Esophagus (tissue), 2 donors: ENCODE results near the gene BCL7C. TPM values are rescaled to one million over a fixed set of nuclear protein-coding genes. Genes with fewer than 3 reads are reported as not detected.
"Not testable (repeated sequence)": the region's sequence is repeated elsewhere in the genome, so short reads cannot be mapped to it uniquely, and the experiment has no call there.

Source experiments
- H3K27ac ChIP-seq, 2 donors: one replicate each; pipeline ENCODE4 v1.5.1; 2013; ENCODE audit warnings: low read depth in 2 of 2, mild to moderate bottlenecking in 2 of 2, inconsistent platforms in 1 of 2, low read length in 1 of 2, moderate library complexity in 1 of 2
- H3K27me3 ChIP-seq, 2 donors: one replicate each; pipeline ENCODE4 v1.6.1; 2013; ENCODE audit warnings: low read length in 2 of 2, control low read depth in 1 of 2, mild to moderate bottlenecking in 1 of 2; ENCODE audit not compliant: insufficient read depth in 2 of 2, control insufficient read depth in 1 of 2
- H3K36me3 ChIP-seq, 2 donors: one replicate each; pipeline ENCODE4 v1.6.1; 2013; ENCODE audit warnings: low read length in 1 of 2; ENCODE audit not compliant: control insufficient read depth in 2 of 2, insufficient read depth in 2 of 2
- H3K4me1 ChIP-seq, 2 donors: one replicate each; pipeline ENCODE4 v1.6.1; 2013; ENCODE audit warnings: low read length in 1 of 2; ENCODE audit not compliant: control insufficient read depth in 2 of 2, insufficient read depth in 2 of 2
- H3K4me3 ChIP-seq, 2 donors: one replicate each; pipeline ENCODE4 v1.5.1; 2013; ENCODE audit warnings: low read length in 2 of 2, mild to moderate bottlenecking in 2 of 2, low read depth in 1 of 2, moderate library complexity in 1 of 2
- H3K9me3 ChIP-seq, 2 donors: one replicate each; pipeline ENCODE4 v1.6.1; 2013; ENCODE audit warnings: mild to moderate bottlenecking in 2 of 2, low read depth in 1 of 2, low read length in 1 of 2, moderate library complexity in 1 of 2; ENCODE audit not compliant: control insufficient read depth in 2 of 2, insufficient read depth in 1 of 2
- WGBS, 2 donors: extraction: QIAGEN DNeasy Blood & Tissue Kit; methylation state at CpG; one replicate each; pipeline ENCODE4 v1.1.7; 2013; 5-methylcytosine and 5-hydroxymethylcytosine counted together
- polyA plus RNA-seq, 2 donors: library from polyadenylated mRNA; stranded (reverse); fragments of 200-250 nt; gene quantifications; one replicate each; pipeline ENCODE4 v1.2.3, GENCODE V29; 2013
- donor health status: healthy with polysubstance abuse.
- donor health status: Bipolar disorder and iron deficiency.

Gene BCL7C
- 10 to 100 TPM; 21.8 to 33.9 TPM for polyA plus RNA-seq

GRCh38 chr16:30893744-30894539, at the start of gene BCL7C:
Gene BCL7C (minus strand): TSS chr16:30894077. CDS start chr16:30893944, 133 bp downstream.
- H3K4me1 ChIP-seq = peaks cover 2 to 24% of the 10 kb centered on the region in 2 donors
- peaks cover 3% of the 10 kb centered on the region in 2 donors for H3K36me3 ChIP-seq
- H3K27ac ChIP-seq = peak within 1 kb of the TSS; percentile 95 to 100
- H3K9me3 ChIP-seq = no peaks in the 10 kb centered on the region
- WGBS, 2 donors = 0 to 1% methylated on average over 55 to 97 of the region's 97 CpGs
- peak within 1 kb of the TSS; percentile 67 to 83 for H3K4me3 ChIP-seq
- no peaks in the 10 kb centered on the region for H3K27me3 ChIP-seq

- Histone ChIP-seq H3K4me1 (peaks cover 4 to 8% of the 10 kb centered on the region in 2 donors), H3K9me3 (no peaks in the 10 kb centered on the region), H3K27ac (peak overlapping the region in 1 of 2 donors; percentile 33), H3K27me3 (no peaks in the 10 kb centered on the region), H3K36me3 (peaks cover 5 to 21% of the 10 kb centered on the region in 2 donors), H3K4me3 (no peak overlapping the region)
- 81% methylated on average over 4 of the region's 4 CpGs for WGBS, 2 donors
These were observed 48.5 kb upstream of the BCL7C start for GRCh38 chr16:30942426-30942806.

- no peaks in the 10 kb centered on the region for H3K27me3 ChIP-seq
- H3K4me1 ChIP-seq = peaks cover 4 to 8% of the 10 kb centered on the region in 2 donors
- H3K9me3 ChIP-seq = no peaks in the 10 kb centered on the region
- H3K36me3 ChIP-seq = peaks cover 5 to 24% of the 10 kb centered on the region in 2 donors
- peak overlapping the region in 1 of 2 donors; percentile 47 for H3K27ac ChIP-seq
- no peak overlapping the region for H3K4me3 ChIP-seq
- 19 to 20% methylated on average over 15 of the region's 15 CpGs for WGBS, 2 donors
These were observed 47.9 kb upstream of the BCL7C start for GRCh38 chr16:30941600-30942425.

GRCh38 chr16:30939571-30939970, 45.7 kb upstream of the BCL7C start:
- not testable (repeated sequence) for H3K4me3 ChIP-seq, H3K27me3 ChIP-seq, H3K9me3 ChIP-seq, H3K4me1 ChIP-seq
- Histone ChIP-seq H3K36me3 (peaks cover 6 to 23% of the 10 kb centered on the region in 2 donors), H3K27ac (peak overlapping the region in 1 of 2 donors; percentile 24)
- 77 to 85% methylated on average over 8 of the region's 8 CpGs for WGBS, 2 donors

- no peaks in the 10 kb centered on the region for H3K27me3 ChIP-seq
- H3K27ac ChIP-seq = peak overlapping the region in 1 of 2 donors; percentile 7
- peaks cover 4 to 8% of the 10 kb centered on the region in 2 donors for H3K4me1 ChIP-seq
- H3K4me3 ChIP-seq = no peak overlapping the region
- 46 to 53% methylated on average over 5 of the region's 5 CpGs for WGBS, 2 donors
- H3K9me3 ChIP-seq = no peaks in the 10 kb centered on the region
- peaks cover 4 to 15% of the 10 kb centered on the region in 2 donors for H3K36me3 ChIP-seq
These were observed 43.8 kb upstream of the BCL7C start for GRCh38 chr16:30937692-30938091.

- Histone ChIP-seq H3K36me3 (peaks cover 15 to 23% of the 10 kb centered on the region in 2 donors), H3K9me3 (no peaks in the 10 kb centered on the region), H3K4me1 (no peaks in the 10 kb centered on the region), H3K27me3 (no peaks in the 10 kb centered on the region), H3K4me3 (no peak overlapping the region), H3K27ac (no peak overlapping the region)
- WGBS, 2 donors = 64 to 65% methylated on average over 12 of the region's 12 CpGs
These were observed 41.1 kb upstream of the BCL7C start for GRCh38 chr16:30934827-30935557.

- Histone ChIP-seq H3K4me3 (no peak overlapping the region), H3K36me3 (peaks cover 15 to 21% of the 10 kb centered on the region in 2 donors), H3K9me3 (no peaks in the 10 kb centered on the region), H3K27me3 (no peaks in the 10 kb centered on the region), H3K4me1 (peaks cover 2 to 3% of the 10 kb centered on the region in 2 donors), H3K27ac (no peak overlapping the region)
- WGBS, 2 donors = 70 to 79% methylated on average over 12 of the region's 12 CpGs
These were observed 37.3 kb upstream of the BCL7C start for GRCh38 chr16:30931068-30931650.

- Histone ChIP-seq H3K27ac (no peak overlapping the region), H3K36me3 (peaks cover 11 to 18% of the 10 kb centered on the region in 2 donors), H3K4me1 (peaks cover 2 to 3% of the 10 kb centered on the region in 2 donors), H3K27me3 (no peaks in the 10 kb centered on the region), H3K9me3 (no peaks in the 10 kb centered on the region), H3K4me3 (no peak overlapping the region)
- WGBS, 2 donors = 91 to 93% methylated on average over 28 to 35 of the region's 35 CpGs
These were observed 36.3 kb upstream of the BCL7C start for GRCh38 chr16:30930160-30930571.

- no peak overlapping the region for H3K27ac ChIP-seq
- no peaks in the 10 kb centered on the region for H3K9me3 ChIP-seq
- no peak overlapping the region for H3K4me3 ChIP-seq
- WGBS, 2 donors = 61 to 62% methylated on average over 7 of the region's 7 CpGs
- no peaks in the 10 kb centered on the region for H3K27me3 ChIP-seq
- H3K36me3 ChIP-seq = peaks cover 11 to 18% of the 10 kb centered on the region in 2 donors
- H3K4me1 ChIP-seq = peaks cover 2 to 3% of the 10 kb centered on the region in 2 donors
These were observed 35.3 kb upstream of the BCL7C start for GRCh38 chr16:30929167-30929566.
